Measurements from ENCODE around the gene SIX2.

DNA sequence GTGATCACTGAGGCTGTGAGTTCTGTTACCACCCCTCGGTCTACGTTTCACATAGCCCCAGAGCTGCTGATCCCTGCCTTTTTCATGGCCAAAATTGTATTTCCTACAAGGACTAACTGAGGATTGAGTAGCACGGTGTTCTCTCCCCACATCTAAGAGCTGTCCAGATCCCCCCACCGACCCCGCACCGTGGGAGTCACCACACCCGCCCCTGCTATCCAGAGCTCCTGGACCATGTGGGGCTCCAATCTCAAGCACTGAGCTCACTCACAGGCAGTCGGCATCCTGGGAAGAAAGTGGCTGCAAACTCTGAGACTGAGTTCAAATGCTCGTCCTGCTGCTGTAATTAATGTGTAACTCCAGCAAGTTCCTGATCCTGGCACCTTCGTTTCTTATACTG is 9.7 kb downstream of the SIX2 start:
- TF ChIP-seq, protein P1, sequence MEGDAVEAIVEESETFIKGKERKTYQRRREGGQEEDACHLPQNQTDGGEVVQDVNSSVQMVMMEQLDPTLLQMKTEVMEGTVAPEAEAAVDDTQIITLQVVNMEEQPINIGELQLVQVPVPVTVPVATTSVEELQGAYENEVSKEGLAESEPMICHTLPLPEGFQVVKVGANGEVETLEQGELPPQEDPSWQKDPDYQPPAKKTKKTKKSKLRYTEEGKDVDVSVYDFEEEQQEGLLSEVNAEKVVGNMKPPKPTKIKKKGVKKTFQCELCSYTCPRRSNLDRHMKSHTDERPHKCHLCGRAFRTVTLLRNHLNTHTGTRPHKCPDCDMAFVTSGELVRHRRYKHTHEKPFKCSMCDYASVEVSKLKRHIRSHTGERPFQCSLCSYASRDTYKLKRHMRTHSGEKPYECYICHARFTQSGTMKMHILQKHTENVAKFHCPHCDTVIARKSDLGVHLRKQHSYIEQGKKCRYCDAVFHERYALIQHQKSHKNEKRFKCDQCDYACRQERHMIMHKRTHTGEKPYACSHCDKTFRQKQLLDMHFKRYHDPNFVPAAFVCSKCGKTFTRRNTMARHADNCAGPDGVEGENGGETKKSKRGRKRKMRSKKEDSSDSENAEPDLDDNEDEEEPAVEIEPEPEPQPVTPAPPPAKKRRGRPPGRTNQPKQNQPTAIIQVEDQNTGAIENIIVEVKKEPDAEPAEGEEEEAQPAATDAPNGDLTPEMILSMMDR (IDR thresholded peaks at IDR 0.05; ENCODE audit: extremely low read depth in 1 of 2, insufficient read depth in 1 of 2, low read depth in 1 of 2, low read length in 2 of 2): no peak
- TF ChIP-seq FOS (IDR thresholded peaks at IDR 0.05; ENCODE audit: borderline replicate concordance, insufficient read depth, low read length) (no peak), EZH2 (IDR thresholded peaks at IDR 0.05; ENCODE audit: borderline replicate concordance, low read depth, low read length, severe bottlenecking) (no peak), MYC (IDR thresholded peaks at IDR 0.05; ENCODE audit: low read depth, low read length) (no peak), POLR2A (IDR thresholded peaks at IDR 0.05; ENCODE audit: low read depth, low read length) (no peak)

All from endothelial cell of umbilical vein (primary cell).